ENCODE measurements around the gene PTAFR.

Gene PTAFR

GRCh38 chr1:28114844-28115243, 61.6 kb downstream of the PTAFR start:
- DNase-seq = no peak

GRCh38 chr1:28113242-28113572, 63.3 kb downstream of the PTAFR start:
- DNase-seq = no peak

- no peak for DNase-seq
These were observed 63.9 kb downstream of the PTAFR start for GRCh38 chr1:28112388-28113241.

GRCh38 chr1:28111157-28111556, 65.3 kb downstream of the PTAFR start:
- DNase-seq = no peak

GRCh38 chr1:28110555-28110954, 65.9 kb downstream of the PTAFR start:
- DNase-seq = no peak

- DNase-seq = no peak
These were observed 66.9 kb downstream of the PTAFR start for GRCh38 chr1:28109639-28110038.

GRCh38 chr1:28108001-28108400, 68.5 kb downstream of the PTAFR start:
- DNase-seq = no peak

GRCh38 chr1:28104866-28105467, 71.5 kb downstream of the PTAFR start:
- no peak for DNase-seq

GRCh38 chr1:28102189-28102588, 74.3 kb downstream of the PTAFR start:
- DNase-seq = no peak

GRCh38 chr1:28099050-28099769, 77.3 kb downstream of the PTAFR start:
- no peak for DNase-seq

All from NCI-H526 treated with DMSO at 0.1 percent for 48 hours (cell line).